ENCODE measurements around the gene GLIS1.
"Not testable (repeated sequence)": the region's sequence is repeated elsewhere in the genome, so short reads cannot be mapped to it uniquely, and the experiment has no call there.

Gene GLIS1

GRCh38 chr1:53561503-53562105 lies 177.4 kb downstream of the GLIS1 start:
- no peak for DNase-seq (ENCODE audit: low spot score)

- DNase-seq (ENCODE audit: low spot score), result no peak
Observed at GRCh38 chr1:53560581-53561502, 178.1 kb downstream of the GLIS1 start.

- DNase-seq (ENCODE audit: low spot score), result no peak
Observed at GRCh38 chr1:53559854-53560580, 178.9 kb downstream of the GLIS1 start.

GRCh38 chr1:53559391-53559815 lies 179.6 kb downstream of the GLIS1 start:
- DNase-seq (ENCODE audit: low spot score), result no peak

GRCh38 chr1:53558739-53559315 lies 180.1 kb downstream of the GLIS1 start:
- no peak for DNase-seq (ENCODE audit: low spot score)

GRCh38 chr1:53557830-53558738 lies 180.9 kb downstream of the GLIS1 start:
- no peak for DNase-seq (ENCODE audit: low spot score)

- DNase-seq (ENCODE audit: low spot score), result no peak
Observed at GRCh38 chr1:53557369-53557768, 181.6 kb downstream of the GLIS1 start.

GRCh38 chr1:53556657-53557227 lies 182.2 kb downstream of the GLIS1 start:
- DNase-seq (ENCODE audit: low spot score), result no peak

GRCh38 chr1:53555620-53556326 lies 183.2 kb downstream of the GLIS1 start:
- DNase-seq (ENCODE audit: low spot score), result not testable (repeated sequence)

GRCh38 chr1:53554592-53555305 lies 184.2 kb downstream of the GLIS1 start:
- no peak for DNase-seq (ENCODE audit: low spot score)

GRCh38 chr1:53553734-53554509 lies 185.0 kb downstream of the GLIS1 start:
- no peak for DNase-seq (ENCODE audit: low spot score)

GRCh38 chr1:53552981-53553733 lies 185.8 kb downstream of the GLIS1 start:
- DNase-seq (ENCODE audit: low spot score), result no peak

- no peak for DNase-seq (ENCODE audit: low spot score)
Observed at GRCh38 chr1:53552146-53552861, 186.7 kb downstream of the GLIS1 start.

GRCh38 chr1:53551428-53551995 lies 187.5 kb downstream of the GLIS1 start:
- no peak for DNase-seq (ENCODE audit: low spot score)

GRCh38 chr1:53550201-53550741 lies 188.7 kb downstream of the GLIS1 start:
- DNase-seq (ENCODE audit: low spot score), result no peak

- DNase-seq (ENCODE audit: low spot score), result no peak
Observed at GRCh38 chr1:53549781-53550180, 189.2 kb downstream of the GLIS1 start.

- no peak for DNase-seq (ENCODE audit: low spot score)
Observed at GRCh38 chr1:53549287-53549686, 189.7 kb downstream of the GLIS1 start.
